Measurements from ENCODE around the gene LAMP1. TPM values are rescaled to one million over a fixed set of nuclear protein-coding genes. Genes with fewer than 3 reads are reported as not detected.
"Not testable (repeated sequence)": the region's sequence is repeated elsewhere in the genome, so short reads cannot be mapped to it uniquely, and the experiment has no call there.

The LAMP1 gene
- total RNA-seq, 1 donor from 2014 or later, result 73.3 TPM

- DNase-seq, result no peak
These were observed 1.3 kb downstream of the LAMP1 start for GRCh38 chr13:113298043-113298945.

DNA sequence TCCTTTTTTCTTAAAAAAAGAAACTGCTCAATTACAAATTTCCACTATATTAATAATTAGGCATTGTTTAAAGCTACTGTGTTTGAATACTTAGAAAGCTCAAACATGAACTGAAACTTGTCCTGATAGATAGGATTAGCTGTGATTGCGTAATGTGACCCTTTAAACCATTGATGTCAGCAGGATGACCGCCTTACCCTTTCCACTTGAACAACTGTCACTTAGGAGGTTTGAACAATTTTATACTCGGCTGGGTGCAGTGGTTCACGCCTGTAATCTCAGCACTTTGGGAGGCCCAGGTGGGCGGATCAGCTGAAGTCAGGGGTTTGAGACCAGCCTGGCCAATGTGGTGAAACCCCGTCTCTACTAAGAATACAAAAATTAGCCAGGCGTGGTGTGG is 2.9 kb downstream of the LAMP1 start:
- DNase-seq, result no peak

DNA sequence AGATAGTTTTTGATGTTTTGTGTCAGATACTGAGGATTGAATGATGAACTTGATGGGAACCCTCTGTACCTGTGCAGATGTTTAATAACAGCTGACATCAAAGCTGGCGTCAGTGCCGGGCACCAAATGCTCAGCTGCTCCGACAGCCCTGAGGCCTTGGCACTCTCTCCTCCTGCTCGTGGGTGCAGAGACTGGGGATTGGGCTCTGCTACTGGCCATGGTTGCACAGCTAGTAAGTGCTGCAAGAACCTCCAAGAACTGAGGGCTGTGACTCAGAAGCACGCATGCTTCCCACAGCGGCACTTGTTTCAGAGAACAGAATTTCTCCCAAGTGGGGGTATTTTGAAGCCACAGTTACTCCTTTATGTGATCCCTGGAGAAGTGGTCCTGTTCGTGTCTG is 5.9 kb downstream of the LAMP1 start:
- no peak for DNase-seq

GRCh38 chr13:113304121-113304520 is 7.1 kb downstream of the LAMP1 start:
- DNase-seq, result no peak

GRCh38 chr13:113305208-113305607 is 8.2 kb downstream of the LAMP1 start:
- no peak for DNase-seq

- no peak for DNase-seq
These were observed 10.5 kb downstream of the LAMP1 start for GRCh38 chr13:113307491-113307890.

DNA sequence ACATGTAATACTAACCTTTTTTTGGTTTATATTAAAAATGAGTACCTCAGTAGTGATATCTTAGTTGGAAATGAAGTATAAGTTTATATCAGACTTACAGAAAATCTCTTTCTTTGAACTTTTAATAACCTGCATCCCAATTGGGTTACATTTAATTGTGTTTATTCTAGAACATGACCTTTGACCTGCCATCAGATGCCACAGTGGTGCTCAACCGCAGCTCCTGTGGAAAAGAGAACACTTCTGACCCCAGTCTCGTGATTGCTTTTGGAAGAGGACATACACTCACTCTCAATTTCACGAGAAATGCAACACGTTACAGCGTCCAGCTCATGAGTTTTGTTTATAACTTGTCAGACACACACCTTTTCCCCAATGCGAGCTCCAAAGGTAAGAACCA is 12.4 kb downstream of the LAMP1 start:
- no peak for DNase-seq

GRCh38 chr13:113314112-113314511 is 17.1 kb downstream of the LAMP1 start:
- not testable (repeated sequence) for DNase-seq

GRCh38 chr13:113314895-113315470 is 17.9 kb downstream of the LAMP1 start:
- DNase-seq, result not testable (repeated sequence)

DNA sequence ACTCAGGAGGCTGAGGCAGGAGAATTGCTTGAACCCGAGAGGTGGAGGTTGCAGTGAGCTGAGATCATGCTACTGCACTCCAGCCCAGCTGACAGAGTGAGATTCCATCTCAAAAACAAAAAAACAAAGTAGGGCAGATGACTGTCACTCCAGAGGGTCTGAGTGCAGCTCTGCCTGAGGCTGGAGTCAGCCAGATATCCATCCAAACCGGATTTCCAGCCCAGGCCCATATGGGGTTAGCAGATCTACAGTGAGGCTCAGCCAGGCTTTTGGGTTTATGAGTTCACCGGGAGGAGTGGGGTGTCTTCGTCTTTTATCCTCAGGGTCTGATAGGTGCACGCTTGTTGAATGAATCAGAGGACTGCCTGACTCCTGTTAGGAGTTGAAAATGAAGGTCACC is 19.0 kb downstream of the LAMP1 start:
- no peak for DNase-seq

DNA sequence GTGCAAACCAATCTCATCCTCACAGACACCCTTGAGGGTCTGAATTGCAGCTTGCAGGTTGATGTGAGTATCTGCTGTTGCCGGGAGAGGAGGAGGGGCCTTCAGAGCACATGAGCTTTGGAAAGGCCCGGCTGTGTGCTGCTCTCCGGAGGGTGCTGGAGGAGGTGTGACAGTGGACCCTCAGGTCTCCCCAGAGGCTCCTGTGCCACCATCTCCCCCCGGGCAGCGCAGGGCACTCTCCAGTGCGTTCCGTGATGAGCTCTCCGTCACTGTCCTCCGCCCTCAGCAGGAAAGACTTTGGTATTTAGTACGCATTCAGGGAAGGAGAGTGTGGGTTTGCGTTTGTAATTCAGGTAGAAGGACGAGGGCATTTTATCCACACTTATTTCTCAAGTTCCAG is 20.0 kb downstream of the LAMP1 start:
- DNase-seq, result no peak

- DNase-seq, result no peak
These were observed 21.9 kb downstream of the LAMP1 start for GRCh38 chr13:113318956-113319355.

GRCh38 chr13:113319371-113319770 is 22.3 kb downstream of the LAMP1 start:
- no peak for DNase-seq

GRCh38 chr13:113320226-113320875 is 23.3 kb downstream of the LAMP1 start:
- DNase-seq, result no peak

GRCh38 chr13:113321546-113321945 is 24.5 kb downstream of the LAMP1 start:
- DNase-seq, result no peak

GRCh38 chr13:113322043-113322461 is 25.0 kb downstream of the LAMP1 start:
- no peak for DNase-seq

DNA sequence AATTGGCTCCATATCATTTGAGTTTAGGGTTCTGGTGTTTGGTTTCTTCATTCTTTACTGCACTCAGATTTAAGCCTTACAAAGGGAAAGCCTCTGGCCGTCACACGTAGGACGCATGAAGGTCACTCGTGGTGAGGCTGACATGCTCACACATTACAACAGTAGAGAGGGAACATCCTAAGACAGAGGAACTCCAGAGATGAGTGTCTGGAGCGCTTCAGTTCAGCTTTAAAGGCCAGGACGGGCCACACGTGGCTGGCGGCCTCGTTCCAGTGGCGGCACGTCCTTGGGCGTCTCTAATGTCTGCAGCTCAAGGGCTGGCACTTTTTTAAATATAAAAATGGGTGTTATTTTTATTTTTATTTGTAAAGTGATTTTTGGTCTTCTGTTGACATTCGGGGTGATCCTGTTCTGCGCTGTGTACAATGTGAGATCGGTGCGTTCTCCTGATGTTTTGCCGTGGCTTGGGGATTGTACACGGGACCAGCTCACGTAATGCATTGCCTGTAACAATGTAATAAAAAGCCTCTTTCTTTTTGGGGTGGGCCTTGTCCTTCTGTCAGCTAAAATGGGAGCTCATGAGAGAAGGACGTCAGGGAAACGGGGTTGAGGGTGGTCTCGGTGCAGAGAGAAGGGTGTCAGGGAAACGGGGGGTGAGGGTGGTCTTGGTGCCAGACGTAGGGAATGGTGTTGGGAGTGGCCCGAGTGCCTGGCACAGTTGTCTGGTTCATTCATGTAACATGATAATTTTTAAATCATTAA is 26.0 kb downstream of the LAMP1 start:
- DNase-seq, result no peak

DNA sequence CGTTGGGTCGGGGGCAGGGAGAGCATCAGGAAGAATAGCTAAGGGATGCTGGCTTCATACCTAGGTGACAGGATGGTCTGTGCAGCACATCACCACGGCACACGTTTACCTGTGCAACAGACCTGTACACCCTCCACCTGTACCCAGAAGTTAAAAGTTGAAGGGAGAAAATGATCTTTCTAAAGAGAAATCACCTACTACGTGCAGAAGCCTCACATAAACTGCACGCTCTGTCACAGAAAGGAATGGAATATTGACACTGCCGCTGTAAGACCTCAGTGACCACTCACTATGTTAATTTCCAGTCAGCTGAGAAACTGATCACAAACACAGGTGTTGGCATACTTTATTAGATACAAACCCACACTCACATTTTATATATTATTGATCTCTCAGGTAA is 26.8 kb downstream of the LAMP1 start:
- DNase-seq, result no peak

- DNase-seq, result no peak
These were observed 27.4 kb downstream of the LAMP1 start for GRCh38 chr13:113324398-113324797.

- DNase-seq, result no peak
These were observed 28.7 kb downstream of the LAMP1 start for GRCh38 chr13:113325779-113326178.

GRCh38 chr13:113327391-113327765 is 30.3 kb downstream of the LAMP1 start:
- DNase-seq, result no peak

DNA sequence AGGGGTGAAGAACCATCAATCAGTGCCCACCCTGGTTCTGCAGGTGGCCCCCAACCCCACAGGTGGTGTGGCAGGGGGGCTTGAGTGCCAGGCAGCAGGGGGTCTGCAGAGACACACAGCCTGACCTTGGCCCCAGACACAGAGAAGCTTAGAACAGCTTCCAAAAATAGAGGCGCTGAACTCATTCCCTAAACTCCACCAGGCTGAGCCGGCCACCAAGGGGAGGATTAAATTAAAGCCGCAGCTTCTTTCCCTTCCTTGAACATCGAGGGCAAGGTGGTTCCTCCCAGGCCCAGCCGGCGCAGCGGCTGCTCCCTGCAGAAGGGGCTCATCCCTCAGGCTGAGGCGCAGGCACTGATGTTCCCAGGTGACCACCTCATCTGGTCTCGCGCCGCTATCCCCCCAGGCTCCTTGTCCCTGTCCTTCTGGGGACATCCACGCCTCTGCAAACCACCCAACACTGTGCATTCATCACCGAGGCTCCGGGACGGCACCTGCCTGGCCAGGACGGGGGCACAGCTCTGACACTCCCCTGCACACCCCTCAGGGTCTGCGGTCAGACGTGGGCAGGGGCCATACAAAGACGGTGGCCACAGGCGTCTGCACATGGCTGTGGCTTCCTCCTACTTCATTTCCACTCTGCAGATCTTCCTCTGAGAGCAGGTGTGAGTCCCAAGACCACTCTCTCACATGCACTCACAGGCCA is 30.9 kb downstream of the LAMP1 start:
- no peak for DNase-seq
